ENCODE measurements around the gene NPAS3.

The NPAS3 gene

DNA sequence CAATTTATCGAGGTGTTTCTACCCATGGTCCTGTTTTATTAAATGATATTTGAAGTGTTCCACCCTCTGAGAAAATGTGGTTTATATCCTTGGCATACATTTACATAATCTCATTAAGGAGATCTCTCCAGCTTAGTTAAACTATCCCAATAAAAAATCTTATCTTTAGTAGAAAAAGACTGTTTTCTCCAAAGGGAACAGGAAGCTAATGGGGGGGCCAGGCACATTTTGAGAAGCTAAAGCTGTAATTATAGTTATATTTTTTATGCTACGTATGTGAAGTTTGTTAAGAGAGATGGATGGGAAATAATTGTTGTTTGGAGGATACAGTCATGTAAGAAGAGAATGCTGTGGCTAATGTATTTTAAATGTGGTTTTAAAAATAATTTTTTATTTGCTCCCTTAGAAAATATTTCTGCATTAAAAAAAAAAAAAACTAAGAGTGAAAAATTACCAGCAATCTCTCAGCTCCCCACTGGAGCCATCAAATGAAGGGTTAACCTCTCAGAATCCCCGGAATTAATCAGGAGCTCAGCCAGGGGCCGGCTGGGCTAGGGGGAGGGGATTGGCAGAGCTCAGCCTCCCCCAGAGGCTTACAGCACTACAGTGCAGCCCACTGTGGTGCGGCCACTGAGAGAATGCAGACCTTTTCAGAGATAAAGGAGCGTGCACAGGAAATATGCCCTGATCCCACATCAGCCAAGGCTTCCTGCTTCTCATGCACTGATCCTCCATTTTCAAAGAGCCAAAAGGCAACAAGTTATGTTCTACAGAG, 826.4 kb downstream of the NPAS3 start:
- no peak for DNase-seq (ENCODE audit: low read depth)

- no peak for DNase-seq (ENCODE audit: low read depth)
Observed at GRCh38 chr14:33767586-33768457, 829.1 kb downstream of the NPAS3 start.

- DNase-seq (ENCODE audit: low read depth): no peak
Observed at GRCh38 chr14:33768458-33768830, 829.8 kb downstream of the NPAS3 start.

- DNase-seq (ENCODE audit: low read depth): no peak
Observed at GRCh38 chr14:33773205-33774030, 834.7 kb downstream of the NPAS3 start.

DNA sequence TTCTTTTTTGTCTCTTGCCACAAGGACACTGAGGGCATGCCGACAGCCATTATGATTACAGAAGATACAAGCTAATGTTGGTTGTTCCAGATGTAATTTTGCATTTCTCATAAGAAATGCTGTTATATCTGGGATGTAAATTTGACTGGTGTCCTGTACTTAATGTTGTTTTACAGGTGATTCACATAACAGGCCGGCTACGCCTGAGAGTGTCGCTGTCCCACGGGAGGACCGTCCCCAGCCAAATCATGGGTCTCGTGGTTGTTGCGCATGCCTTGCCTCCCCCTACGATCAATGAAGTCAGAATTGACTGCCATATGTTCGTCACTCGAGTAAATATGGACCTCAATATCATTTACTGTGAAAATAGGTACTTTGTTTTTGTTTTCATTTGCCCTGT, 835.5 kb downstream of the NPAS3 start:
- DNase-seq (ENCODE audit: low read depth): no peak

DNA sequence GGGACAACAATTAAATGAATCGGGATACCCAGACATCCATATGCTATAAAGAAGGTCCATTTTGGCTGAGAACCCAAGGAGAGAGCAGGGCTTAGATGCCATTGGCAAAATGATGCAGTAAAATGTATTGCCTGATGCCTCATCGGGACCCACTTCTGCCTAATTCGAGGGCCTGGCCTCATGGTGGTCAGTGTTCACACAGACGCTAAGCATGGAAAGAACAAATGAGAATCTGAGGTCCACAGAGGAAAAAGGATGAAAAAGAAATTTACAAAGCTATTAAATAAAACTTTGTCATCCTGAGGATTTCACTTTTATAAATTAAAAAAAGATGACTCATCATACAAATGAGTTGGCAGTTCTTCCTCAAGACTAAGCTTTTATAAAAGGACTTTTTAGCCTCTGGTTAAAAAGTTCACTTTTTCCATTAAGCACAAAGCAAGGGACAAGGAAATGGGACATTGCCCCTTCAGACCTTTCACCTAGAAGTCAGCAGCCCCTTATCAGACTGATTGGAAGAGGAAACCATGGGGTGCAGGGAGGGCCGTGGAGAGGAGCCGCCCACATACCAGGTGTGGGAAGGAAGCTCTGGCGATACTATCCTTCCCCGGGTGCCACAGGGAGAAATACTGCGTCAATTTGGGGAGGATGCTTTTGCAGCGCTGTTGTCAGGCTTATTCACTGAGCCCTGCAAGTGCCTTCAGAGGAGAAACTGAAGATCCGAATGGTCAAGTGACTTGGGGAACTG, 836.2 kb downstream of the NPAS3 start:
- DNase-seq (ENCODE audit: low read depth): no peak

DNA sequence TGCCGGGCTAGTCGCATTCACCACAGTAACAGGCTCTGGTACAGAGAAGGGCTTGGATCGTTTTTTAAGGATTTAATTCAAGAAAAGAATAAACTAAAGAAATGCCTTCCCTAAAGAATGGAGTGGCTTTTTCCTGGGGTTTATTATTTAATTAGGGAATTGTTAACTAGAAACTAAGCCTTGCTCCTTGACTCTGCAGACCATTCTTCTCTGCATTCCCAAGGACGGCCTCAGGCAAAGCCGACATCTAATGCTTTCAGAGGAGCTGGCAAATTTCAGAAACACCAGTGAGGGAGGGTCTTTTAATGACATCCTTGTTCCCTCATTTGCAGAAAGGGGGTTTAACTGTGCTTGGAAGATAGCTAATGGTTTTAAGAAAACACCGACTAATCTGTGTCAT, 838.2 kb downstream of the NPAS3 start:
- DNase-seq (ENCODE audit: low read depth): no peak

- DNase-seq (ENCODE audit: low read depth): no peak
Observed at GRCh38 chr14:33777681-33778080, 839.0 kb downstream of the NPAS3 start.

- no peak for DNase-seq (ENCODE audit: low read depth)
Observed at GRCh38 chr14:33780035-33780434, 841.4 kb downstream of the NPAS3 start.

DNA sequence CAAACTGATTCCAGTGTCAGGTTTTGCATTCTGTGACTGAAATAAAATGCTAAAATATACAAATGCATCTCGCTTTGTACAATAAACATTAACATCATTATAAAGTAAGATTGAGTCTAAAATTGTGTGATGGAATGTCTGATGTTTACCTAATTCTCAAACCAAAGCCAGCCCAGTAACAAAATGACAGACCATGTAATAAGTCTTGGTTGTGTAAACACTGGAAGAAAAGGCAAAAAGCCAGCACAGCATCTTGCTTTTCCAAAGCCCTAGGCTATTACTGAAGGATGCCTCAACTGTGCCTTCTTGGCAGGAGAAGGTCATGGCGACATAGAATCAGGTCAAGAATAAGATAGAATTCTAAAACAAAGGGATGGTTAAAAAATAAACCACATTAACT, 842.6 kb downstream of the NPAS3 start:
- no peak for DNase-seq (ENCODE audit: low read depth)

DNA sequence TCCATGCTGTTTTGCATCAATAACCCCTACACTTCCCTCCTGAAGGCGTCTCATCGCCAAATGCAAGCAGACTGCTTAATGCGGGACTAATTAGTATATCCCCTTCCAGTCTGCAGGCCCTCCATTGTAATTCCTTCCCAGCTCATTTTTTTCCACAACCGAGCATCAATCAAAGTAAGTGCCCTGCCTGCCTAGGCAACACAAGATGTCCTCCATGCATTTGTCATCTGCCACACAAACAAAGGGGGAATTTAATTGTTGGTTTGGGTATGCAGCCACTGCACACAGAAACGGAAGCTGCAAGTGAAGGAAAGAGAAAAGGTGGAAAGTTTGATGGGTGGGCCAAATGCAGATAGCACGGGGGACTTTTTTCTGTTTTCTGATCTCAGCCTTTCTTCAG, 844.2 kb downstream of the NPAS3 start:
- no peak for DNase-seq (ENCODE audit: low read depth)

DNA sequence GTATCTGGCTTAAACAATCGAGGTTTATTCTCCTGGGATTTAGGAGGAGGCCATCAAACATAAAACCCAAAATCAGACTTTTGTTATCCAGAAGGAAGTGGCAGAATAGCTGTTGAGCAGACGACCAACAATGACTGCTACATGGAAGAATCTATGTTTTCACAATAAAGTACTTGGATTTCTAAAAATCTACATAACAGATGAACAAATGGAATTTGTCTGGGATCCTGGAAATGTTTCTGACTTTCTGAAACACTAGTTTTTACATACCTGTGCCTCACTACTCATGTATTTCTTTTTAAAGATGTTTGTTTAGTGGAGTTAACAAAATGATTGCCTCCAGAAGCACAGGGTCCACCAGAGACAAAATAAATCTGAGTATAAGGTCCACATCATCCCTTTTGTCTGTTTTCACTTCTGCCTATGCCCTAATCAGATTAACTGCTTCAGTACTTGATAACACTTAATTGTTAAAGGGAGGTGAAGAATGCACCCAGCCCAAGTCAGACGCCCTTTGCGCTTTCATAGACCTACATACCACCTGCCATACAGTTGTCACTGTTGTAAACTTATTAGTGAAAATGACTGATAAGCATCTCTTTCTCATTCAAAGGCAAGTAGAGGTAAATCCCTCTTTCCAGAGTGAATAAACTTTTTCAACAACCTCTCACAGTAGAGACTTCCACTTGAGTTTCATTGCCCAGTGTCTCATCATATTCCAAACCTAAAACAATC, 847.6 kb downstream of the NPAS3 start:
- no peak for DNase-seq (ENCODE audit: low read depth)

DNA sequence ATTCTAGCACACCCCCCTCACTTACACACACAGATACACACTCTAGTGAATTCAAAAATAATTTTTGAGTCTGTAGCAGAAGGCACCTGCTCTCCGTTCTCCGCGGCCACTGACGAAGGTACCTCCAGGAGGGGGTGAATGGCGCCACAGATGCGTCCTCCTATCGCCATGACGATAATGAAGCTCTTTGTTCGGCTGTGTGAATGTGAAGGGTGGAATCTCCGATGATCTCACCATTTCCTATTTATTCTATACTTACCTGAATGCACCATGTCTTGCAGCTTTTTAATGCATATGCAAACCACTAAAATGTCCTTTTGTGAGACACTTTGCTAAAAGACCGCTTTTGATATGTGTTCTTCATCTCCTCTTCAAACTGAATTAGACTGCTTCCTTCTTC, 849.5 kb downstream of the NPAS3 start:
- no peak for DNase-seq (ENCODE audit: low read depth)

- DNase-seq (ENCODE audit: low read depth): no peak
Observed at GRCh38 chr14:33790996-33791395, 852.3 kb downstream of the NPAS3 start.

GRCh38 chr14:33792009-33792719, 853.5 kb downstream of the NPAS3 start:
- DNase-seq (ENCODE audit: low read depth): no peak

DNA sequence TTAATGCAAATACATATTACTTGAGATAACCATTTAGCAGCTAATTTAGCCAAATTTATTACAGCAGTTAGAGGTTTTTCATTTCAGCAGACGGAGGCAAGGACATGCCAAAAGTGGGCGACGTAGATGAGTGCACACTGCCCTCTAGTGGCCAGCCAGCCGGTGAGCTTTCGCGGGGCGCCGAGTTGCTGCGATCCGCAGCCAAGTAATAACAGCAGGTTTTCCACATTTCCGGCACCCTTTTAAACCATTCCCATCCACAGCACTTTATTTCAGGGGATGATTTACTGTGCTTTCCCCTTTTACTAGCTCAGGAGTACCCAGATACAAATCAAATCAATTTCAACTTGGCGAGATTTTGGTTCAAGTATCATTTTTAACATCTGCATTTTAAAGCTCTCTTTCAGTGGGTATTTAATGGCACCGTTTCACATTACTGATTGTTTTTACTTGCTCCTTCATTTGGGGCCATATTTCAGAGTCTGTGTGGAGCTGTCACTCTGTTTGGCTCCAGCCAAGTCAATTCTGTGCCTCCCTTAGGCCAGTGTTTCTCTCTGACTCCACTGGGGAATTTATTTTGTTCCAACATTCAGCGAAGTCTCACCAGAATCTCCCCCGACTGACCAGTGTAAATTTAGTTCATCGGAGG, 854.2 kb downstream of the NPAS3 start:
- peak; percentile 48 for DNase-seq (ENCODE audit: low read depth)

DNA sequence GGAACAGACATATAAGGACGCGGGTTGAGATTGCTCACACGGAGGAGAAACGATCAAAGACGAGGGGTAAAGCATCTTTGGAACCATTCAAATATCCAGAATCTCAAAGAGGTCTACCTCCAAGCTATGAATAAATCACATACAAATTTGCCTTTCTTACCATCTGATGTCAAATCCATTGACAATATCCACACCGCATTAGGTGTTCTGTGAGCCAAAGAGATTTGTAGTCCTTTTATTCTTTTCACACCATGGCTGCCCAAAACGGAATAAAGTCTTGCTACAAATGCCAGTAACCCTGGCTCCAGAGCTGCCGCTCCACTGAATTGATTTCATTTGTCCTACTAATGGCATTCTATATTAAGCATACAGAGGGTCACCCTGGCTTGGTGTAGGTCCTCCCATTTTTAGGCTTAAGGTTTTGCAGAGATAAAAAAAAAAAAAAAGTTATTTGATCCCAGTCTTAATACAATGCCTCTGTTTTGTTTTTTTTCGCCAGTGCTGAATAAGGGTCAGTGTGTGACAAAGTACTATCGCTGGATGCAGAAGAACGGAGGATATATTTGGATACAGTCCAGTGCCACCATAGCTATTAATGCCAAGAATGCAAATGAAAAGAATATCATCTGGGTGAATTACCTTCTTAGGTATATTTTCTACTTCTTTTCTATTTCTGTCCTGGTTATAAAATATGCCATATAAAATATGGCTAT, 854.9 kb downstream of the NPAS3 start:
- no peak for DNase-seq (ENCODE audit: low read depth)

GRCh38 chr14:33794791-33795305, 856.2 kb downstream of the NPAS3 start:
- no peak for DNase-seq (ENCODE audit: low read depth)

DNA sequence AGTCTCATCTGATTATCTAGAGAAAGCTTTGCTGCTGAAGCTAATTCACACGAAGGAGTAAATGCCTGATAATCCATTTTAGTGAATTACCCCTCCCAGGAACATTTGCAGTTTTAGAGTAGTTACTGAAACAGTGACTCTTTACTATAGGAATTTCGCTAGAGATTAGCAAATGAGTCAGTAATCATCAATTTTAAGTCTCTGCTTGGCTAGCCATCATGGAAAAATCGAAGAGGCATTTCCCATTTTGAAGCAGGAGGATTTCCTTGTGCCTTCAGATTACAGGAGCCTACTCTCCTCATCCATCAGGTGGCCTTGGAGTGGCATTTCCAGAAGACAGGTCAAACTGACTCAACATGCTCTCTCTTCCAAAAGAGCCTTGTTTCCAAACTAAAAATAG, 857.7 kb downstream of the NPAS3 start:
- DNase-seq (ENCODE audit: low read depth): no peak
